ENCODE results near the gene PYGM.

Gene PYGM

DNA sequence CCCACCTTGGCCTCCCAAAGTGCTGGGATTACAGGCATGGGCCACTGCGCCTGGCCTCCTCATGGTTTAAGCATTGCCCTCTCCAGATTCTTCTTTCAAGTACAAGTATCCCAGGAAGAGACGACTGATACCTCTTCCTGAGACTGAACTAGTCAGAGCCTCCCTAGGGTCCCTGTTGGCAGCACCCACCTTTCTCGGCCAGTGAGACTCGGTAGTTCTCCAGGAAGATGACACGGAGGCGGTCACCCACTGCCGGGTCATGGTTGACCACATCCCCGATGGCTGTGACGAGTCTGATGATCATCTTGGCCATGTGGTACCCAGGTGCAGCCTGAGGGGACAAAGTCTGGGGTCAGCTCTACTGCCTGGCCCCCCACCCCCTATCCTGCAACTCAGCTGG, 8.6 kb downstream of the PYGM start:
- H3K27ac ChIP-seq = peak overlapping the region; percentile 14
- H3K9me3 ChIP-seq = no peaks in the 10 kb centered on the region
- peaks cover 59% of the 10 kb centered on the region for H3K36me3 ChIP-seq
- TF ChIP-seq CTCF (IDR thresholded peaks at IDR 0.05) = no peak
- no peaks in the 10 kb centered on the region for H3K27me3 ChIP-seq
- H3K4me1 ChIP-seq (ENCODE audit: control insufficient read depth in 1 of 2, insufficient read depth in 1 of 2, low read depth in 1 of 2, low read length in 1 of 2) = peaks cover 4 to 5% of the 10 kb centered on the region in 2 experiments
- H3K4me3 ChIP-seq (ENCODE audit: low read depth in 1 of 2, low read length in 1 of 2) = no peak overlapping the region

- Histone ChIP-seq H3K4me3 (ENCODE audit: low read depth in 1 of 2, low read length in 1 of 2) (no peak overlapping the region), H3K27ac (peak overlapping the region; percentile 14), H3K36me3 (peaks cover 59% of the 10 kb centered on the region), H3K9me3 (no peaks in the 10 kb centered on the region), H3K4me1 (ENCODE audit: control insufficient read depth in 1 of 2, insufficient read depth in 1 of 2, low read depth in 1 of 2, low read length in 1 of 2) (peaks cover 10 to 11% of the 10 kb centered on the region in 2 experiments), H3K27me3 (no peaks in the 10 kb centered on the region)
- TF ChIP-seq CTCF (IDR thresholded peaks at IDR 0.05) = no peak
Measured at GRCh38 chr11:64750361-64751054, 9.3 kb downstream of the PYGM start.

- Histone ChIP-seq H3K36me3 (peaks cover 35% of the 10 kb centered on the region), H3K9me3 (no peaks in the 10 kb centered on the region), H3K4me1 (ENCODE audit: control insufficient read depth in 1 of 2, insufficient read depth in 1 of 2, low read depth in 1 of 2, low read length in 1 of 2) (peaks cover 20 to 24% of the 10 kb centered on the region in 2 experiments)
Measured at GRCh38 chr11:64747961-64748665, 11.7 kb downstream of the PYGM start.

DNA sequence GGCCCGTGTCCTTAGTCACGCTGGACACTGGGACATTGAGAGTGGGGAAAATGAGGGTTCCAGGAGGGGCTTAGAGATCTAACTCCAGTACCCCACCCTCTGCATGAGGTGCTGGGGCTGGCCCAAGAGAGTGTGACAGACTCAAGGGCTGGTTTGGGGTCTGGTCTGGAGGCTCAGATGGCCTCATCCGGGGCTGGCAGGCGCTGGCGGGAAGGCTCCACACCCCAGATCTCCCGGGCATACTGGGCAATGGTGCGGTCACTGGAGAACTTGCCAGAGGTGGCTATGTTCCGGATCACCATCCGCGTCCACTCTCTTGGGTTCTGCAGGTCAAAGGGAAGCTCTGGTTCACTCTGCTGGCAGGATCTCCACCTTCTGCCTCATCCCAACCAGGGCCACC, 13.3 kb downstream of the PYGM start:
- Histone ChIP-seq H3K27me3 (no peaks in the 10 kb centered on the region), H3K27ac (peak overlapping the region; percentile 100), H3K4me1 (ENCODE audit: control insufficient read depth in 1 of 2, insufficient read depth in 1 of 2, low read depth in 1 of 2, low read length in 1 of 2) (peaks cover 29 to 31% of the 10 kb centered on the region in 2 experiments), H3K9me3 (no peaks in the 10 kb centered on the region), H3K4me3 (ENCODE audit: low read depth in 1 of 2, low read length in 1 of 2) (peak overlapping the region; percentile 82 to 98), H3K36me3 (peaks cover 20% of the 10 kb centered on the region)
- TF ChIP-seq CTCF (IDR thresholded peaks at IDR 0.05) = no peak

More at GRCh38 chr11:64747961-64748665, 11.7 kb downstream of the PYGM start:
- no peak for TF ChIP-seq CTCF (IDR thresholded peaks at IDR 0.05)
- H3K27me3 ChIP-seq = no peaks in the 10 kb centered on the region
- no peak overlapping the region for H3K4me3 ChIP-seq (ENCODE audit: low read depth in 1 of 2, low read length in 1 of 2)
- H3K27ac ChIP-seq = peak overlapping the region; percentile 100

DNA sequence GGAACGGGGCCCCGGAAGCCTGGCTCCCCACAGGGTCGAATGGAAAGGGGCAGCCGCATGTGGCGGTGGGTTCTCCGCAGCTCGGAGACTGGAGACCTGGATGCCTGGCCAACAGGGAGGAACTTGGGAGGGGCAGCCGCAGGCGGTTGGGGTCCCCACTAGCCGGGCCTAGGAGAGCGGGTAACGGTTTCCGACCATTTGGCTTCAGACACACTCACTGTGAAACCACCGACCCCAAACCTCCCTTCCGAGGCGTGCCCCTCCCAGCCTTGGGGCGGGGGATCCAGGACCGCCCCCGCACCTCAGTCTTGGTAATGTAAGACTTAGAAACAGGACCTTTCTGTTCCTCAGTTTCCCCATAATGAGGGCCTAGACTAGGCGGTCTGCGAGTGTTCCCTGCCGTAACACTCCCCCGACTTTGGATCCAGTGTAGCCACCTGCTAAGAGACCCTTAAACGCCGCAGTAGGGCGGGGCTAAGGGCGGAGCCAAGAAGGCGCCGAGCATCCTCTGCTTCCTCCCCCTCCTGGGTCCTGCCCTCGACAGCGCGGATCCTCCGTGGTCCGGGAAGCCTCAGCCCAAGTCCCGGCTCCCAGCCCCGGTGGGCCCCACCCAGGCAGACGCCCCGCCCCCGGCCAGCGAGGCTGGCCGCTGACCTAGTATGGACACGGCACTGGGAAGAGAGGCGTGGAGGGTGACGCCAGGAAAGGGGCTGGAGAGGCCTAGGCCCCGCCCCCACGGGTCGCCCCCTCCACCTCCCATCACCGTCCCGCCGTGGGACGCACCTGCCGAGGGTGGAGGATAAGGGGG, 14.0 kb downstream of the PYGM start:
- Histone ChIP-seq H3K27me3 (no peaks in the 10 kb centered on the region), H3K4me3 (ENCODE audit: low read depth in 1 of 2, low read length in 1 of 2) (peak overlapping the region; percentile 82 to 98), H3K4me1 (ENCODE audit: control insufficient read depth in 1 of 2, insufficient read depth in 1 of 2, low read depth in 1 of 2, low read length in 1 of 2) (peaks cover 35 to 38% of the 10 kb centered on the region in 2 experiments)

More for the DNA sequence above, 14.0 kb downstream of the PYGM start:
- no peaks in the 10 kb centered on the region for H3K9me3 ChIP-seq
- peak overlapping the region; percentile 100 for H3K27ac ChIP-seq
- peaks cover 20% of the 10 kb centered on the region for H3K36me3 ChIP-seq
- no peak for TF ChIP-seq CTCF (IDR thresholded peaks at IDR 0.05)

All from neutrophil (primary cell).